Smooth muscle cell (in vitro differentiated cells): ENCODE data around the gene OR5K3. TPM values are rescaled to one million over a fixed set of nuclear protein-coding genes. Genes with fewer than 3 reads are reported as not detected.

ENCODE experiments used
- DNase-seq: peaks from one replicate; lab custom pipeline; 2025; ENCODE audit not compliant: unreplicated experiment; lab: John Stamatoyannopoulos, UW
- H2AFZ ChIP-seq: fragments of 200-600 bp; sonication (generic); 2 replicates; pipeline ENCODE4 v1.6.0; 2016; ENCODE audit warnings: antibody characterized with exemption, low read depth, mild to moderate bottlenecking
- H3F3A ChIP-seq: fragments of 200-600 bp; sonication (generic); 2 replicates; pipeline ENCODE4 v1.6.0; 2017; ENCODE audit warnings: antibody characterized with exemption, low read depth
- H3K27ac ChIP-seq: fragments of 200-600 bp; sonication (generic); 2 replicates; pipeline ENCODE4 v1.5.1; 2016; ENCODE audit warnings: low read depth, mild to moderate bottlenecking
- H3K27me3 ChIP-seq: fragments of 200-600 bp; sonication (generic); 2 replicates; pipeline ENCODE4 v1.6.1; 2016; ENCODE audit warnings: low read depth, mild to moderate bottlenecking
- H3K36me3 ChIP-seq: fragments of 200-600 bp; sonication (generic); 2 replicates; pipeline ENCODE4 v1.5.1; 2016; ENCODE audit warnings: low read depth
- H3K4me1 ChIP-seq: fragments of 200-600 bp; sonication (generic); 2 replicates; pipeline ENCODE4 v1.5.1; 2016; ENCODE audit warnings: low read depth
- H3K4me2 ChIP-seq: fragments of 200-600 bp; sonication (generic); 2 replicates; pipeline ENCODE4 v1.6.0; 2016; ENCODE audit warnings: mild to moderate bottlenecking
- H3K4me3 ChIP-seq: fragments of 200-600 bp; sonication (generic); 2 replicates; pipeline ENCODE4 v1.5.1; 2016; ENCODE audit warnings: mild to moderate bottlenecking
- H3K79me2 ChIP-seq: fragments of 200-600 bp; sonication (generic); 2 replicates; pipeline ENCODE4 v1.6.0; 2016; ENCODE audit warnings: low read depth, mild to moderate bottlenecking
- H3K9ac ChIP-seq: fragments of 200-600 bp; sonication (generic); 2 replicates; pipeline ENCODE4 v1.6.0; 2016; ENCODE audit warnings: low read depth
- H3K9me3 ChIP-seq: fragments of 200-600 bp; sonication (generic); replicated peaks from 2 replicates; pipeline ENCODE4 v1.5.1; 2016; ENCODE audit warnings: low read depth
- H4K20me1 ChIP-seq: fragments of 200-600 bp; sonication (generic); 2 replicates; pipeline ENCODE4 v1.6.0; 2016; ENCODE audit warnings: low read depth
- CTCF ChIP-seq: fragments of 200-600 bp; sonication (generic); IDR thresholded peaks from 2 replicates; pipeline ENCODE4 v1.5.1; 2017; ENCODE audit warnings: borderline replicate concordance, mild to moderate bottlenecking, antibody characterized with exemption; ENCODE audit not compliant: insufficient read depth, poor library complexity, severe bottlenecking
- WGBS: methylation state at CpG from one replicate; pipeline ENCODE4 v1.1.7; 2016; ENCODE audit warnings: low lambda C conversion rate; 5-methylcytosine and 5-hydroxymethylcytosine counted together
- polyA plus RNA-seq: library from polyadenylated mRNA; unstranded; fragments of >200 nt; fragmentation: Nextera tagmentation; extraction: Ambion mirVana; gene quantifications from 2 replicates; pipeline ENCODE4 v1.2.1, GENCODE V29; 2016
- total RNA-seq: library from RNA; depleted of rRNA; stranded (reverse); fragments of >200 nt; gene quantifications from 2 replicates; pipeline ENCODE4 v1.2.3, GENCODE V29; 2014

The OR5K3 gene
- total and polyA plus RNA-seq, 2 experiments from 2014 or later = not detected

GRCh38 chr3:98350082-98350481, 40.4 kb upstream of the OR5K3 start:
- no peaks in the 10 kb centered on the region for H3K9me3 ChIP-seq
- H3K79me2 ChIP-seq = no peaks in the 10 kb centered on the region
- no peak overlapping the region for H3K4me3 ChIP-seq
- H3K27me3 ChIP-seq = no peaks in the 10 kb centered on the region
- H2AFZ ChIP-seq = no peak overlapping the region
- WGBS = 98% methylated on average over 3 of the region's 3 CpGs
- no peak overlapping the region for H3K4me2 ChIP-seq
- no peaks in the 10 kb centered on the region for H3K4me1 ChIP-seq
- no peak overlapping the region for H3K27ac ChIP-seq
- H3F3A ChIP-seq = no peaks in the 10 kb centered on the region
- DNase-seq = no peak
- H3K9ac ChIP-seq = no peak overlapping the region
- no peaks in the 10 kb centered on the region for H4K20me1 ChIP-seq
- H3K36me3 ChIP-seq = no peaks in the 10 kb centered on the region
- no peak for TF ChIP-seq CTCF

- Histone ChIP-seq H3K36me3 (no peaks in the 10 kb centered on the region), H3F3A (no peaks in the 10 kb centered on the region), H3K4me1 (no peaks in the 10 kb centered on the region), H3K27me3 (no peaks in the 10 kb centered on the region), H3K9ac (no peak within 1 kb of the TSS), H3K9me3 (peaks cover 1% of the 10 kb centered on the region), H3K79me2 (no peaks in the 10 kb centered on the region), H3K4me3 (no peak within 1 kb of the TSS), H3K4me2 (no peak within 1 kb of the TSS), H4K20me1 (no peaks in the 10 kb centered on the region), H3K27ac (no peak within 1 kb of the TSS), H2AFZ (no peak within 1 kb of the TSS)
- DNase-seq = no peak
- no peak for TF ChIP-seq CTCF
- WGBS = 86% methylated on average over 2 of the region's 2 CpGs
Observed at GRCh38 chr3:98353554-98353953, 36.9 kb upstream of the OR5K3 start, which contains the start of gene OR5K4. OR5K4 (plus strand) TSS chr3:98353854; CDS start chr3:98353854, 0 bp downstream.

GRCh38 chr3:98359250-98359649, 31.2 kb upstream of the OR5K3 start:
- Histone ChIP-seq H3K27me3 (no peaks in the 10 kb centered on the region), H3K27ac (no peak overlapping the region), H3K9ac (no peak overlapping the region), H4K20me1 (no peaks in the 10 kb centered on the region), H3K4me1 (no peaks in the 10 kb centered on the region), H3K36me3 (no peaks in the 10 kb centered on the region), H3K79me2 (no peaks in the 10 kb centered on the region), H3F3A (no peaks in the 10 kb centered on the region), H3K9me3 (peaks cover 6% of the 10 kb centered on the region), H3K4me2 (no peak overlapping the region), H3K4me3 (no peak overlapping the region), H2AFZ (no peak overlapping the region)
- no peak for TF ChIP-seq CTCF
- DNase-seq = no peak

GRCh38 chr3:98359993-98360675, 30.3 kb upstream of the OR5K3 start:
- H3K27ac ChIP-seq = no peak overlapping the region
- no peak for TF ChIP-seq CTCF
- no peak overlapping the region for H2AFZ ChIP-seq
- no peak overlapping the region for H3K4me3 ChIP-seq
- H3K9ac ChIP-seq = no peak overlapping the region
- no peaks in the 10 kb centered on the region for H3F3A ChIP-seq
- no peak for DNase-seq
- H4K20me1 ChIP-seq = no peaks in the 10 kb centered on the region
- no peaks in the 10 kb centered on the region for H3K27me3 ChIP-seq
- H3K9me3 ChIP-seq = peaks cover 6% of the 10 kb centered on the region
- no peaks in the 10 kb centered on the region for H3K4me1 ChIP-seq
- H3K79me2 ChIP-seq = no peaks in the 10 kb centered on the region
- H3K36me3 ChIP-seq = no peaks in the 10 kb centered on the region
- WGBS = 20% methylated on average over 1 of the region's 1 CpG
- H3K4me2 ChIP-seq = no peak overlapping the region
